ENCODE data around the gene MRPL38. TPM values are rescaled to one million over a fixed set of nuclear protein-coding genes. Genes with fewer than 3 reads are reported as not detected.
A peak's percentile ranks its signal among the peaks of the same experiment; 100 is the strongest.
"Not testable (repeated sequence)": the region's sequence is repeated elsewhere in the genome, so short reads cannot be mapped to it uniquely, and the experiment has no call there.

Gene MRPL38
- total and polyA plus RNA-seq, 2 donors from 2014 or later, result 89.8 to 114 TPM

GRCh38 chr17:75874323-75875181 lies 30.1 kb downstream of the MRPL38 start:
- Histone ChIP-seq H3K9me3 (ENCODE audit: control insufficient read depth in 2 of 3, insufficient read depth in 1 of 3, low read length in 3 of 3) (no peaks in the 10 kb centered on the region), H3K36me3 (ENCODE audit: control insufficient read depth in 2 of 3, insufficient read depth in 3 of 3, low read length in 3 of 3) (peaks cover 0 to 7% (median 0%) of the 10 kb centered on the region in 3 donors), H3K27ac (ENCODE audit: low read depth in 2 of 2, low read length in 2 of 2) (peak overlapping the region in 1 of 2 donors; percentile 96), H3K4me3 (ENCODE audit: low read length in 3 of 3) (no peak overlapping the region), H3K9ac (ENCODE audit: low read length in 3 of 3) (no peak overlapping the region), H3K27me3 (ENCODE audit: control insufficient read depth, insufficient read depth, low read length) (no peaks in the 10 kb centered on the region), H3K4me1 (ENCODE audit: control insufficient read depth in 2 of 3, insufficient read depth in 2 of 3, low read depth in 1 of 3, low read length in 3 of 3) (peaks cover 0 to 36% (median 27%) of the 10 kb centered on the region in 3 donors)
- peak in 1 of 5 donors; percentile 44 for DNase-seq
- intact Hi-C loops (cut with DNase I), result no loop called here
- no peak for FAIRE-seq
- TF ChIP-seq CTCF (IDR thresholded peaks at IDR 0.05; ENCODE audit: borderline replicate concordance, extremely low read depth, insufficient read depth), result no peak

- Histone ChIP-seq H3K27ac (ENCODE audit: low read depth in 2 of 2, low read length in 2 of 2) (no peak overlapping the region), H3K4me3 (ENCODE audit: low read length in 3 of 3) (no peak overlapping the region), H3K4me1 (ENCODE audit: control insufficient read depth in 2 of 3, insufficient read depth in 2 of 3, low read depth in 1 of 3, low read length in 3 of 3) (peaks cover 0 to 36% (median 27%) of the 10 kb centered on the region in 3 donors), H3K9ac (ENCODE audit: low read length in 3 of 3) (no peak overlapping the region), H3K9me3 (ENCODE audit: control insufficient read depth in 2 of 3, insufficient read depth in 1 of 3, low read length in 3 of 3) (no peaks in the 10 kb centered on the region), H3K27me3 (ENCODE audit: control insufficient read depth, insufficient read depth, low read length) (no peaks in the 10 kb centered on the region), H3K36me3 (ENCODE audit: control insufficient read depth in 2 of 3, insufficient read depth in 3 of 3, low read length in 3 of 3) (peaks cover 0 to 7% (median 0%) of the 10 kb centered on the region in 3 donors)
- DNase-seq, result no peak
- intact Hi-C loops (cut with DNase I), result no loop called here
- no peak for FAIRE-seq
- no peak for TF ChIP-seq CTCF (IDR thresholded peaks at IDR 0.05; ENCODE audit: borderline replicate concordance, extremely low read depth, insufficient read depth)
Measured at GRCh38 chr17:75873587-75874322, 30.9 kb downstream of the MRPL38 start.

- no peaks in the 10 kb centered on the region for H3K27me3 ChIP-seq (ENCODE audit: control insufficient read depth, insufficient read depth, low read length)
- H3K9ac ChIP-seq (ENCODE audit: low read length in 3 of 3), result peak overlapping the region in 1 of 3 donors; percentile 81
- no peak for TF ChIP-seq CTCF (IDR thresholded peaks at IDR 0.05; ENCODE audit: borderline replicate concordance, extremely low read depth, insufficient read depth)
- H3K27ac ChIP-seq (ENCODE audit: low read depth in 2 of 2, low read length in 2 of 2), result peak overlapping the region; percentile 85 to 95
- H3K9me3 ChIP-seq (ENCODE audit: control insufficient read depth in 2 of 3, insufficient read depth in 1 of 3, low read length in 3 of 3), result no peaks in the 10 kb centered on the region
- no peak overlapping the region for H3K4me3 ChIP-seq (ENCODE audit: low read length in 3 of 3)
- intact Hi-C loops (cut with DNase I), result no loop called here
- H3K4me1 ChIP-seq (ENCODE audit: control insufficient read depth in 2 of 3, insufficient read depth in 2 of 3, low read depth in 1 of 3, low read length in 3 of 3), result peaks cover 0 to 33% (median 27%) of the 10 kb centered on the region in 3 donors
- H3K36me3 ChIP-seq (ENCODE audit: control insufficient read depth in 2 of 3, insufficient read depth in 3 of 3, low read length in 3 of 3), result peaks cover 0 to 7% (median 0%) of the 10 kb centered on the region in 3 donors
- DNase-seq (peak; percentile 49 to 93 (median 71)), FAIRE-seq (no peak)
Measured at GRCh38 chr17:75872434-75873351, 32.0 kb downstream of the MRPL38 start.

GRCh38 chr17:75870228-75870627 lies 34.5 kb downstream of the MRPL38 start:
- H3K27me3 ChIP-seq (ENCODE audit: control insufficient read depth, insufficient read depth, low read length); H3K9me3 ChIP-seq (ENCODE audit: control insufficient read depth in 2 of 3, insufficient read depth in 1 of 3, low read length in 3 of 3); FAIRE-seq; H3K27ac ChIP-seq (ENCODE audit: low read depth in 2 of 2, low read length in 2 of 2); H3K36me3 ChIP-seq (ENCODE audit: control insufficient read depth in 2 of 3, insufficient read depth in 3 of 3, low read length in 3 of 3); DNase-seq; H3K9ac ChIP-seq (ENCODE audit: low read length in 3 of 3); intact Hi-C loops (cut with DNase I); H3K4me3 ChIP-seq (ENCODE audit: low read length in 3 of 3): not testable (repeated sequence)
- peaks cover 0 to 11% (median 10%) of the 10 kb centered on the region in 3 donors for H3K4me1 ChIP-seq (ENCODE audit: control insufficient read depth in 2 of 3, insufficient read depth in 2 of 3, low read depth in 1 of 3, low read length in 3 of 3)

Data from kidney (tissue), 14 donors.